ENCODE data around the gene HIF3A.

GRCh38 chr19:46390121-46390858 lies 93.4 kb downstream of the HIF3A start:
- TF ChIP-seq EZH2 (IDR thresholded peaks at IDR 0.05; ENCODE audit: low read length, unreplicated experiment) (no peak), CTCF (conservative IDR thresholded peaks at IDR 0.05; ENCODE audit: low read depth, low read length) (no peak), EZH2phosphoT487 (IDR thresholded peaks at IDR 0.05; ENCODE audit: borderline replicate concordance, low read length) (no peak)
